Measurements from ENCODE around the gene CC2D1A.

CC2D1A gene

DNA sequence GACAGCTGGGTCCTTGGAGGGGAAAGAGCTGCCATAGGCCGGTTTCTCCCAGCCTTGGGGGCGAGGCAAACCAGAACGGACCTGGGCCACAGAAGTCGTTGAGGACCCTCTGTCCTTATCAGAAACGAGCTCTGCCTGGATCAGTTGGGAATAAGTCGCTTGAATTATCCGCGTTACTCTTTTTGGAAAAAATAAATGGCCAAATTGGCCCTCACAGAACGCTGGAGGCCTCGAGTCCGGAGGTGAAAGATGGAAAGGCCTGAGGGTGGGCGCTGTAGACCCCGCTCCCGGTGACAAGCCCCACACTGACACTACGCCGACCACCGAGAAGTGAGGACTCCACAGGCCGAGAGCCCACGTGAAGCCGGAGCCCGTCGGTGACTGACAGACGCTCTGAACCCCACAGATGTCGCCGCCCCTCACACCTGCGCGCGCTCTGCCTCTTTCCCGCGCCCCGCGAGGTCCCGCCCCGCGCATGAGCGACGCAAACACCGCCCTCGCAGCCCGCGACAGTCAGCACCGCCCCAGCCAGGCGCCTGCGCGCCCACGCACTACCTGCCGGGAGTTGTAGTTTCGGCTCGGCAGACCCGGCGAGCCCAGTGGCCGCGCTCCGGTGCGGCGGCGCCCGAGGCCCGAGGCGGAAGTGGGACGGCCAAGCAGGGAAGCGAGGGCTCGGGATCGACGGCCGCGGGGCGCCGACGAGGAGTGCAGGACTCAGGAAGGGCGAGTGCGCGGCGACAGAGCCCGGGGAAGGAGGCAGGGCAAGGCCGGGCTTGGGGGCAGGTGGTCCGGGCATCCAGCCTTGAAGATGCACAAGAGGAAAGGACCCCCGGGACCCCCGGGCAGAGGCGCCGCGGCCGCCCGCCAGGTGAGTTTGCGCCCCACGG is at the start of gene CC2D1A, which contains the start of gene BRME1:
CC2D1A (plus strand) TSS at position 568 of the 887 bp plus-strand sequence; CDS start at position 809, 241 bp downstream.
BRME1 (minus strand) TSS at position 484 of the 887 bp plus-strand sequence. CDS start 1,225 bp downstream, outside the sequence.
- DNase-seq (ENCODE audit: low read depth in 2 of 2): peak; percentile 84 to 91

DNA sequence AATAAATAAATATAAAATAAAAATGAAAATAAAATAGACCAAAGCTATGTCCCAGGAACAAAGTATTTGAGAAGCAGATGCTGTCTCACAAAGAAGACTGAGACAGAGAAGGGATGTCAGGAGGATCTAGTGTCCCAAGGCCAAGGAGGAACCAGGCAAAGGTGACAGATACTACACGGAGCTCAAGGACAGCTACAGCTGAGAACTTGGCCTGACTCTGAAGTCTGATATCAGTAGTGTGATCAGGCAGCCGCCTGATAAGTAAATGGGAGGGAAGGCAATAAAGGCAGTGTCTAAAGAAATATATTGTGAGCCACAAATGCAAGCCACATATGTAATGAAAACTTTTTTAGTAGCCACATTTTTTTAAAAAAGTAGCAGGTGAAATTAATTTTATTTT is 49.5 kb upstream of the CC2D1A start:
- DNase-seq (ENCODE audit: low read depth in 2 of 2): no peak

DNA sequence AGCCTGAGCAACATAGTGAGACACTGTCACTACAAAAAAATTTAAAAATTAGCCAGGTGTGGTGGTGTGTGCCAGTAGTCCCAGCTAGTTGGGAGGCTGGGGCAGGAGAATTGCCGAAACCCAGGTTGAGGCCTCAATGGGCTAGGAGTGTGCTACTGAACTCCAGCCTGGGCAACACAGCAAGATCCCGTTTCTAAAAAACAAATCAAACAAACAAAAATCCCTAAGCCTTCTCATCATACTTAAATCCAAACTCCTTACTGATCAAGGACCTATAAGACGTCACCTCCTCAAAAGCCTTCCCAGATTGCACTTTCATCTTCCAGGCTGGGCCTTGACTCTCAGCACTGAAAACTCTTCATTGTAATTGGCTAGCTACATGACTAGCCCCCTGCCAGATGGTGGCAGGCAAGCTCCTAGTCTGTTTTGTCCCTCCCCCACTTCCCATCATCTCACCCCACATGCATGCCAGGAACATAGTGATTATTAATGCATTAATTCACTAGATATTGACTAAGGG is 46.6 kb upstream of the CC2D1A start:
- no peak for DNase-seq (ENCODE audit: low read depth in 2 of 2)

DNA sequence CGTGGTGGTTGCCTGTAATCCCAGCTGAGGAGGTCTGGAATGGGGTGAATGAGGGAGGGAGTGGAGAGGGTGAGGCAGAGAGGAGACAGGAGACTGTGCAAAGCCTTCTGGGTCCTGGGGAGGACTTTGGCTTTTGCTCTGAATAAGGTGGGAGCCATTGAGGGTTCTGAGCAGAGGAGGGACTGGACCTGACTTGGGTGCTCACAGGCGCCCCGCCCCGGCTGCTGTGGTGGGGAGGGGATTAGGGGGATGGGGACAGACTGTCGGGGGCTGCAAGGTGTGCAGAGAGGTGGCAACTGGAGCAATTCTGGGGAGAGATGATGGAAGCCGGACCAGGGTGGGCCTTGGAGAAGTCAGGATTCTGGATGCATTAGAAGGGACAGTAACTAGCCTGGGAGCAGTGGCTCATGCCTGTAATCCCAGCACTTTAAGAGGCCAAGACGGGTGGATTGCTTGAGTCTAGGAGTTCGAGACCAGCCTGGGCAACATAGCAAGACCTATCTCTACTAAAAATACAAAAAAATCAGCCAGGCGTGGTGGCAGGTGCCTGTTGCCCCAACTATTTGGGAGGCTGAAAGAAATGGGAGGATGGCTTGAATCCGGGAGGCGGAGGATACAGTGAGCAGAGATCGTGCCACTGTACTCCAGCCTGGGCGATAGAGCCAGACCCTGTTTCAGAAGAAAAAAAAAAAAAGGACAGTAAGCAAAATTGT is 45.2 kb upstream of the CC2D1A start:
- DNase-seq (ENCODE audit: low read depth in 2 of 2): no peak

DNA sequence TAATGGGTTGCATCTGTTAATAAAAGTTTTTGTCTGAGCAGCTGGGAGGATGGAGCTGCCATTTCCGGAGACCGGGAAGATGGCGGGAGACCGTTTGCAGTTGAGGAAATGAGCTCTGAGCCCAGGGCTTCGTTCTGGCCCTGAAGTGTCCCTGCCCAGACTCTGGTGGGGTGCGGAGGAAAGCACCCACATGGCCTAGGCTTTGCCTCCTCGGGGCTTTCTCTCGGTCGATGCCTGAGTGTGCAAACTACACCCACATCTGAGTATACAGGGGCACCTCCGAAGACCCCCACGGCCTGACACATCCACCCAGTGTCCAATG is 44.6 kb upstream of the CC2D1A start:
- DNase-seq (ENCODE audit: low read depth in 2 of 2): no peak

DNA sequence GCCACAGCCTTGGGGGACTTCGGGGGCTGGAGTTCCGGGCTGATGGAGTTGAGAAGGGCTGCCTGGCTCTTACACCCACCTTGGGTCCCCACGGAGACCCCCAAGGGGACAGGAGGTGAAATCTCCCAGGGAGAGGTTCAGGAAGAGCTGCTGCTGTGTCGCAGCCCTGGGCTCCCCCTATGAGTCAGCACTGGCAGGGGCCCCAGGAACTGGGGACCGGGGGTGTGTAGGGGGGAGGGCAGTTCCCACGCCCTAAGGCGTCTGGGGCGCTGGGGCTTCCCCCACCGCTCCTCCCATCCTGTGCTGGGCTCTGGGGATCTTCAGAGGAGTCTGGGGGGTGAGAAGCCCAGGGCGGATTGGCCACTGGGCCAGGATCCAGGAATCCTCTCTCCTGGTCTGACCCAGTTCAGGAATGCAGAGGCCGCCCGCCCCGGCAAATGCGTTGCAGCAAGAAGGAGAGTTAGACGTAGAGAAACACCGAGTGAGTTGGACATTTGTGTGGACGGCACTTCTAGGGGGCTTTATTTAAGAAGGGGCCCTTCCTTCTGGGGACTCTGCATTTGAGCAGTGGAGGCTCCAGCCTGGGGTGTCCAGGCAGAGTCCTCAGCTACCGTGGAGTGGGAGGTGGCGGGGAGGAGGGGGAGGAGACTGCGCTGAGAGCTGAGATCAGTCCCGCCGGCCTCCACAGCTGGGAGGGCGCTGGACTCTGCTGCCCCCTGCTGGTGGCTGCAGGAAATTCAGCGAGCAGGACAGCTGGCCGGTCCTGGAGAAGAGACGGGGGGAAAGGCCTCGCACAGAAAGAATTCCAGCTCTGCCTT is 44.1 kb upstream of the CC2D1A start:
- DNase-seq (ENCODE audit: low read depth in 2 of 2): peak; percentile 77 to 83

DNA sequence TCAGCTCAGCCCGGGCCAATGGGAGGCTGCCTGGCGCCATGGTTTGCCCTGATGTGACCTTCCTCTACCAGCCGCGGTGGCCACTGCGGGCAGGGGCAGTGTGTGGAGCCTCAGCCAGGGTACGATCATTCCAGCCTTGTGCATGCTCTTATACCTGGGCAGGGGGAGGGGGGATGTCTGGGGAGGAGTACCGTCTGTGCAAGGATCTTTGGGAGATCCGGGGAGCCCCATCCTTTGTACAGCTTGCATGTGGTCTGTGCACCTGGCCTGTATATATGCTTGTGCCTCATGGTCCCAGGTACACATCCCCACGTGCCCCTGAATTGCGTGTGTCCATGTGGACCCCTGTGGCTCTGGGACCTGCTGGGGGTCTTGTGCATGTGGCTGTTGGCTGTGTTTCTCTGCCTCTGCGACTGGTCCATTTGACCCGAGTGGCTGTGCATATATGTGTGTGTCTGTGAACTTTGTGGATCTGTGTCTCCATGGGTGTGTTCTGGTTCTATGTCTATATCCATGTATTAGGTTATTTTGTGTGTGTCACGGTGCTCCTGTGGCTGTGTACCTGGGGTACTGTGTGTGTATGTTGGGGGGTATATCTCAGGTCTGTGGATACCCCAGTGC is 41.8 kb upstream of the CC2D1A start:
- DNase-seq (ENCODE audit: low read depth in 2 of 2): no peak

DNA sequence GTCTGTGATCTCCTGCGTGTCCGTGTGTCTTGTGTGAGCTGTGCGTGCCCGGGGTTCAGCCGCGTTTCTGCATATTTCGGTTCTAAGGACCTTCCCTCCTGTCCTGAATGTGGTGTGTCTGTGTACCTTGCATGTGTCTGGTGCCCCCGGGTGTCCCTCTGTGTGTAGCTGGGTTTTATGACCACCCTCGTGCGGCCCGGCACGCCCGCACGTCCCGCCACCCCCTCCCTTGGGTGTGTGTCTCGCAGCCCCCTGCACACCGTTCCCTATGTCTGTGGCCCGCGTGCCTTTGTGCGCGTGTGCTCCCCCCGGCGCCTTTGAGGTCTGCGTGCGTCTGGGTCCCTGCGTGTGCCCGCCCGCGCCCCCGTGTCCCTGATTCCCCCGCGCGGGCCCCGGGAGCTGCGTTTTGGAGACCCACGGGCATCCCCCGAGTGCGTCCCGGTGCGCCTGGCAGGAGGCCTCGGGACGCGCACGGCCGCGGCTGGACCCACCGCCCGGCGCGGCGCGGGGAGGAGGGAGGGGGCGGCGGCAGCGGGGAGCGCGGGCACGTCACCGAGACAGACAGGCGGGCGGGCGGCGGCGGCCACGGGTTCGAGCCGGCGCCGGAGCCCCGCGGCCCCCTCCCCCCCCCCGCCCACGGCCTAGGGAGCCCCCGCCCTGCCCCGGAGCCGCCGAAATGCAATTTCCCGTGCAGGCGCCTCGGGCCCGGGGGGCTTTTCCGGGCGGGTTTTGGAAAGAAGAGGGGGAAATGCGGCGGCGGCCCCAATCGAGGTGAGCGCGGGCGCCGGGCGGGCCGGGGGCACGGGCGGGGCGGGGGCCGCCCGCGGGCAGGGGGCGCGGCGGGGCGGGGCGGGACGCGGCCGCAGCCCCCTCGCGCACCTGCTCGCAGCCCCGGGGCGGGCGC is 41.1 kb upstream of the CC2D1A start:
- no peak for DNase-seq (ENCODE audit: low read depth in 2 of 2)

- DNase-seq (ENCODE audit: low read depth in 2 of 2): no peak
These were observed 40.2 kb upstream of the CC2D1A start for GRCh38 chr19:13865571-13866462.

GRCh38 chr19:13866463-13867046 is 39.4 kb upstream of the CC2D1A start:
- no peak for DNase-seq (ENCODE audit: low read depth in 2 of 2)

GRCh38 chr19:13868663-13869062 is 37.3 kb upstream of the CC2D1A start:
- DNase-seq (ENCODE audit: low read depth in 2 of 2): no peak

DNA sequence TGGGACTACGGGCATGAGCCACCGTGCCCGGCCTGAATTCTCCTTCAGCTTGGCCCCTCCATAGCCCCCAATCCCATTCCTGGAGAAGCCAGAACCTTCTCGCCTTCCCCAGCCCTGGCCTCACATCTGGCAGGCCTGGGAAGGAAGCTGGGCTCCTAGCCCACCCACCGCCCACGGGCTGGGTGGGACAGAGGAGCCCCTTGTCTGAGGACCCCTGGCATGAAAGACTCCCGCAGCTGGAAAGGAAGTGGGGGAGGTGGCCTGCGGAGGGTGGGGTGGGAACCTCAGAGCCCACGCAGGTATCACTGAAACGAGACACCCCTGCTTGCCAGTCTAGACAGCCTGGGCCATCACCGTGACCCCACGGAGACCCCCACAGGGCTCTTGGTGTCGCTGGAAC is 36.7 kb upstream of the CC2D1A start:
- no peak for DNase-seq (ENCODE audit: low read depth in 2 of 2)

DNA sequence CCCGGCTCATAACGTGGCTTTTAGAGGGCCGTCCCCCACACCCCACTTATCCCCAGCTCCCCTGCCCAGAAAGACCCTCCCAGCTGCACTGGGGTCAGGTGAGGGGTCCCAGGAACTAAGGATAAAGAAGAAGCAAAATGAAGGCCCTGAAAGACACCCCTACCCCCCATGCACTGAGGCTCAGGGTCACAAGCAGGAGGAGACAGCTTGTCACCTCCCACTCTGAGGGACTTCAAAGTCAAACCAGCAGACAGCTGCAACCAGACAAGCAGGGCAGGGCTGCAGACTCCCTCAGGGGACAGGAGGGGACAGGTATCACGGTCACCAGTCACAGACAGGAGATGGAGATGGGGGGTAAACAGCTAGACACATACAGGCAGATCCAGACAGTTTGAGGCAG is 35.1 kb upstream of the CC2D1A start:
- DNase-seq (ENCODE audit: low read depth in 2 of 2): no peak

- DNase-seq (ENCODE audit: low read depth in 2 of 2): no peak
These were observed 33.7 kb upstream of the CC2D1A start for GRCh38 chr19:13872339-13872694.

GRCh38 chr19:13872695-13873389 is 33.2 kb upstream of the CC2D1A start:
- DNase-seq (ENCODE audit: low read depth in 2 of 2): no peak

GRCh38 chr19:13873834-13874515 is 32.0 kb upstream of the CC2D1A start:
- DNase-seq (ENCODE audit: low read depth in 2 of 2): no peak

DNA sequence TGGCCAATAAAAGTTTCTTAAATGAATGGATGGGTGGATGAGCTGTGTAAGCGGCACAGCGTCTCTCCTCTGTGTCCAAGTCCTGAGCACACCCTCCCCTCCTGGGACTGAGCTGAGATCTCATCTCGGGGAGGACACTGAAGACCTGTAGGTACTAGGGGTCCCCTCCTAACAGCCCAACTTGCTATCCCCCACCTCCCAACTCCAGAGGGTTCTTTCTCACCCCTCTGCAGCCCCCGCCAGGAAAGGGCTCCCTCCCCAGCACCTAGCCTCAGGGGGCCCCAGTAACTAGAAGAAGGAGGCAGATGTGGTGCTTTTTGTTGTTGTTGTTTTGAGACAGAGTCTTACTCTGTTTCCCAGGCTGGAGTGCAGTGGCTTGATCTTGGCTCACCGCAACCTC is 30.2 kb upstream of the CC2D1A start:
- DNase-seq (ENCODE audit: low read depth in 2 of 2): no peak

DNA sequence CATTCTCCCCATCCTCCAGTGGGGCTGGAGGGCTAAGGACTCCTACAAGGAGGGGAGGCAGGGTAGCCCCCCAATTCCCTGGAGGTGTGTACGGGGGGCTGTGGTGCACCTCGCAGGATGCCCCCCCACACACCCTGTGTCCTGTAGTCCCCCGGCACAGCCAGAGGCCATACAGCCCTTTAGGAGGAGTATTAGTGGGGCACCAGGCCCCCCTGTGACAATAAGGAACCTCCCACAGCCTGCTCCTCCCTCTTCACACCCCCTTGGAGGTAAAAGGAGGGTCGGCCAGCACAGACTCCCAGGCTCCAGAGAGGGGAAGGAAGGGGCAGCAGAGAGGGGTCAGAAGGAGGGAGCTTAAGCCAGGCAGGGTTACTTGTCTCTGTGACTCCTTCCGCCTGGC is 29.2 kb upstream of the CC2D1A start, which contains the start of gene NANOS3:
NANOS3 (plus strand) TSS at position 301 of the 400 bp plus-strand sequence. CDS start 115 bp downstream, outside the sequence.
- DNase-seq (ENCODE audit: low read depth in 2 of 2): no peak

Data from stimulated activated CD8-positive, alpha-beta memory T cell treated with anti-CD3 and anti-CD28 coated beads, Interleukin-2, amount 100 ng/mL, for 1 hour (primary cell).